ENCODE data around the gene SCNN1B. TPM values are rescaled to one million over a fixed set of nuclear protein-coding genes. Genes with fewer than 3 reads are reported as not detected.

Gene SCNN1B
- total RNA-seq, 1 donor from 2014 or later = 38.3 TPM

DNA sequence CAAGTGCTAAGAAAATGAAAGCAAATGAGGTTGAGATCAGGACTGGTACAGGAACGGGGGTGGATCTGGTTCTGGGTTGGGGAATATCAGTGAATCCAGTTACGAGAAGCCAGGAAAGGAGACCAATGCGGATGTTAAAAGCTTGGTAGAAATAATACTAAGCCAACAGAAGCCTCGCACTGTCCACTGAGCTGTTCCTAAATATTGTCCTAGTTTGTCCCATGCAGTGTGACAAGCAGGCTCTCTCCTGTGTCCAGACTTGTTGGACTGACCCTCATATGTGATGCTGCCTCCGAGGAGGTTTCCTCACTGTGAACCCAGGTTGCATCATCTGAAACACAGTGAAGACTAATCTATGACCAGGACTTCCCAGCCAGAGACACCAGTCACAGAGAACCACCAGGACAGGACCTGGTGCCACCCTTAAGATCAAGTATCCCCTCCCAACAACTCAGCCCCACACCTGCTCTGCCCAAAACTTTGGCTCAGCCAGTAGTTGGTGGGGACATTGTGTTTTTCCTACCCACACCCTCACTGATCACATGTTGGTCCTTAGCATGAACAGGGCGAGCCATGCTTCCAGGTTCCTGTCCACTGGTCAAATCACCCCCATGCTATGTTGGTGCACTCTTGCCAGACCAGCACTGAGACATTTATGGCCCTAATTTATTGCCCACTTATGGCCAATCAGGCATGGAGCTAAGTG is 32.7 kb upstream of the SCNN1B start:
- ATAC-seq (no peak), DNase-seq (no peak)
- Histone ChIP-seq H3K27me3 (ENCODE audit: low read depth) (no peaks in the 10 kb centered on the region), H3K27ac (no peak overlapping the region), H3K4me1 (no peaks in the 10 kb centered on the region), H3K4me3 (no peak overlapping the region), H3K36me3 (no peaks in the 10 kb centered on the region), H3K9me3 (no peaks in the 10 kb centered on the region)
- intact Hi-C loops (cut with DNase I) = no loop called here
- TF ChIP-seq, protein P1, sequence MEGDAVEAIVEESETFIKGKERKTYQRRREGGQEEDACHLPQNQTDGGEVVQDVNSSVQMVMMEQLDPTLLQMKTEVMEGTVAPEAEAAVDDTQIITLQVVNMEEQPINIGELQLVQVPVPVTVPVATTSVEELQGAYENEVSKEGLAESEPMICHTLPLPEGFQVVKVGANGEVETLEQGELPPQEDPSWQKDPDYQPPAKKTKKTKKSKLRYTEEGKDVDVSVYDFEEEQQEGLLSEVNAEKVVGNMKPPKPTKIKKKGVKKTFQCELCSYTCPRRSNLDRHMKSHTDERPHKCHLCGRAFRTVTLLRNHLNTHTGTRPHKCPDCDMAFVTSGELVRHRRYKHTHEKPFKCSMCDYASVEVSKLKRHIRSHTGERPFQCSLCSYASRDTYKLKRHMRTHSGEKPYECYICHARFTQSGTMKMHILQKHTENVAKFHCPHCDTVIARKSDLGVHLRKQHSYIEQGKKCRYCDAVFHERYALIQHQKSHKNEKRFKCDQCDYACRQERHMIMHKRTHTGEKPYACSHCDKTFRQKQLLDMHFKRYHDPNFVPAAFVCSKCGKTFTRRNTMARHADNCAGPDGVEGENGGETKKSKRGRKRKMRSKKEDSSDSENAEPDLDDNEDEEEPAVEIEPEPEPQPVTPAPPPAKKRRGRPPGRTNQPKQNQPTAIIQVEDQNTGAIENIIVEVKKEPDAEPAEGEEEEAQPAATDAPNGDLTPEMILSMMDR (IDR thresholded peaks at IDR 0.05) = no peak

DNA sequence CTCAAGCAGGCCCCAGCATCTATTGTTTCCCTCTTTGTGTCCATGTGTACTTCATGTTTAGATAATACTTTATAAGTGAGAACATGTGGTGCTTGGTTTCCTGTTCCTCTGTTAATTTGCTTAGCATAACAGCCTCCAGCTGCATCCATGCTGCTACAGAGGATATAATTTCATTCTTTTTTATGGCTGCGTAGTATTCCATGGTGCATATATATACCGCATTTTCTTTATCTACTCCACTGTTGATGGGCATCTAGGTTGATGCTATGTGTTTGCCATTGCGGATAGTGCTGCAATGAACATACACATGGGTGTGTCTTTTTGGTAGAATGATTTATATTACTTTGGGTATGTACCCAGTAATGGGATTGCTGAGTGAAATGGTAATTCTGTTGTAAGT is 31.4 kb upstream of the SCNN1B start:
- Histone ChIP-seq H3K27ac (no peak overlapping the region), H3K9me3 (no peaks in the 10 kb centered on the region), H3K36me3 (no peaks in the 10 kb centered on the region), H3K27me3 (ENCODE audit: low read depth) (no peaks in the 10 kb centered on the region), H3K4me1 (no peaks in the 10 kb centered on the region), H3K4me3 (no peak overlapping the region)
- intact Hi-C loops (cut with DNase I) = no loop called here
- ATAC-seq (no peak), DNase-seq (no peak)
- TF ChIP-seq, protein P1 (IDR thresholded peaks at IDR 0.05) = no peak

GRCh38 chr16:23274968-23275367 is 27.1 kb upstream of the SCNN1B start:
- intact Hi-C loops (cut with DNase I) = no loop called here
- H3K4me3 ChIP-seq = no peak overlapping the region
- no peaks in the 10 kb centered on the region for H3K36me3 ChIP-seq
- no peaks in the 10 kb centered on the region for H3K4me1 ChIP-seq
- H3K27me3 ChIP-seq (ENCODE audit: low read depth) = no peaks in the 10 kb centered on the region
- TF ChIP-seq, protein P1 (IDR thresholded peaks at IDR 0.05) = no peak
- no peak overlapping the region for H3K27ac ChIP-seq
- DNase-seq (no peak), ATAC-seq (no peak)
- no peaks in the 10 kb centered on the region for H3K9me3 ChIP-seq

DNA sequence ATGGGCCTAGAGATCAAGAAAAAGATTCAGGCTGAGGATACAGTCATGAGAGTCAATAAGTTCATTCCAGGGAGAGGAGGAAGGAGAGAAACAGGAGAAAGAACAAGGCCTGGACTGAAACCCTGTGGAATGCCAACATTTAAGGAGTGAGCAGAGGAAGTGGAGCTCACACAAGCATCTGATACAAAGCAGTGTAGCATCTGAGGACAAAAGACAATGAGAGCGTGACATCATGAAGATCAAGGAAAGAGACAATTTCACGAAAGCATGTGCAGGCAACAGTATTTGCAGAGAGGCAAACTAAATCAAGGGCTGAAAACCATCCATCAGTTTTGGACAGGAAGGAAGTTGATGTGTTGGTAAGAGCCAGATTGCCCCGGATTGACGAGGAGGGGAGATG is 25.3 kb upstream of the SCNN1B start:
- no peak for ATAC-seq
- Histone ChIP-seq H3K36me3 (no peaks in the 10 kb centered on the region), H3K27me3 (ENCODE audit: low read depth) (peaks cover 8% of the 10 kb centered on the region), H3K27ac (no peak overlapping the region), H3K4me3 (no peak overlapping the region), H3K4me1 (no peaks in the 10 kb centered on the region), H3K9me3 (no peaks in the 10 kb centered on the region)
- no peak for DNase-seq
- intact Hi-C loops (cut with DNase I) = no loop called here
- TF ChIP-seq, protein P1 (IDR thresholded peaks at IDR 0.05) = no peak

DNA sequence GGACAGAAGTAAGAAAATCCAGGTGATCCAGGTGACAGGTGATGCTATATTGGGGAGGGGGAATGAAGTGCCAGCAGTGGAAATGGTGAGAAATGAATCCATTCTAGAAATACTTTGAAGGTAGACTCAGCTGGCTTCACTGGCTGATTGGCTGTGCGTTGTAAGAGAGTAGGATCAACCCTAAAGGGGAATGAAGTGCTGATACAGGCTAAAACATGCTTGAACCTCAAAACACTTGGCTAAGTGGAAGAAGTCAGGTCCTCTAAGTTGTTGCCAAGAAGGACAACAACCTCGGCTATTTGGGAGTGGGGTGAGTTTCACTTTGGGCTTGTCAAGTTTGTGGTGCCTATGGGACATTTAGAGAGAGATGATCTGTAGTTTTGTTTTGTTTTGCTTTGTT is 24.1 kb upstream of the SCNN1B start:
- H3K9me3 ChIP-seq = no peaks in the 10 kb centered on the region
- no peak overlapping the region for H3K27ac ChIP-seq
- intact Hi-C loops (cut with DNase I) = no loop called here
- DNase-seq = no peak
- H3K27me3 ChIP-seq (ENCODE audit: low read depth) = peaks cover 8% of the 10 kb centered on the region
- no peak overlapping the region for H3K4me3 ChIP-seq
- TF ChIP-seq, protein P1 (IDR thresholded peaks at IDR 0.05) = no peak
- ATAC-seq = no peak
- H3K4me1 ChIP-seq = no peaks in the 10 kb centered on the region
- H3K36me3 ChIP-seq = no peaks in the 10 kb centered on the region

Measured in lower lobe of right lung (tissue), 2 donors.